Lower leg skin (tissue), 3 donors: ENCODE results near the gene BBOX1.

Experiments
- CTCF ChIP-seq, 3 donors: fragments of 450-650 bp; IDR thresholded peaks; one replicate each; pipeline ENCODE4 v1.5.1; 2016; ENCODE audit warnings: antibody characterized with exemption in 3 of 3, mild to moderate bottlenecking in 3 of 3, moderate library complexity in 2 of 3
- POLR2A ChIP-seq, 2 donors: fragments of 450-650 bp; IDR thresholded peaks; one replicate each; pipeline ENCODE4 v1.6.1; 2016 to 2017; ENCODE audit warnings: antibody characterized with exemption in 2 of 2, mild to moderate bottlenecking in 1 of 2, moderate library complexity in 1 of 2

GRCh38 chr11:27097551-27097950 lies 56.9 kb downstream of the BBOX1 start:
- TF ChIP-seq CTCF (IDR thresholded peaks at IDR 0.05), result no peak
- no peak for TF ChIP-seq POLR2A (IDR thresholded peaks at IDR 0.05)
